Activated CD4-positive, alpha-beta T cell treated with anti-CD3 and anti-CD28 coated beads for 48 hours (primary cell): ENCODE data around the gene EIF2AK3.

Source experiments
- DNase-seq: peaks from one replicate; pipeline ENCODE4 v3.0.0-alpha.2; 2020

Gene EIF2AK3

DNA sequence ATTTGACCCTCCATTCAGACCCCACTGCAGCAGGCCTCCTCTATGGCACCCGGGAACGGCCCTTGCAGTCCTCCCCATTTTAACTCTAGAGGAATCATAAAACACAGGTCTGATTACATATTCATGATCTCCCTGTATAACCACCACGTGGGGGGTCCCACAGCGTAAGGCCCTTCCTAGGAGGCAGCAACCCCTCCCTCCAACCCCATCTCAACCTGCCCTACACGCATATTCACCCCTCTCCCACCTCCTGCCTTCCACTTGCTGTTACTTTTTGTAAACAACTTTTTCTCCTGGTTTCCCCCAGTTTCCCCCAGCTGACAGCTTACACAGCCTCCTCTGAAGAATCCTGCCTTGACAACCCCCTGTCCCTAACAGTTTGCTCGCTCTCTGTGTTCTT is 89.6 kb downstream of the EIF2AK3 start:
- DNase-seq: no peak

DNA sequence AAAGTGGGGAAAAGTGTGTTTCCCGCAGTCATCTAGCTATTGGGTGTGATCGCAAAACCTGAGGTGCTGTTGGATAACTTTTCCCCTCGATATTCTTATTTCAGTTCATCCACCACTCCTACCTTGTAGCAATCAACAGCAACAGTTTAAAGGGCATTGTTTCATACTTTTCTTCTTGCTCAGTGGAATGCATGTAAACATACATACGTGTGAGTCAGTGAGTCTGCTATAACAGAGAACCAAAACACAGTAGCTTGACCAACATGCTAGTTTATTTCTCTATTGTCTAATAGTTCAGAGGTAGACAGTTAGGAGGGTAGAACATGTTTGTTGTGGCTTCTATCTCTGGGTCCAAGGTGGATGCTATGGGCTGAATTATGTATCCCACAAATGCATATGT is 97.2 kb downstream of the EIF2AK3 start:
- no peak for DNase-seq

DNA sequence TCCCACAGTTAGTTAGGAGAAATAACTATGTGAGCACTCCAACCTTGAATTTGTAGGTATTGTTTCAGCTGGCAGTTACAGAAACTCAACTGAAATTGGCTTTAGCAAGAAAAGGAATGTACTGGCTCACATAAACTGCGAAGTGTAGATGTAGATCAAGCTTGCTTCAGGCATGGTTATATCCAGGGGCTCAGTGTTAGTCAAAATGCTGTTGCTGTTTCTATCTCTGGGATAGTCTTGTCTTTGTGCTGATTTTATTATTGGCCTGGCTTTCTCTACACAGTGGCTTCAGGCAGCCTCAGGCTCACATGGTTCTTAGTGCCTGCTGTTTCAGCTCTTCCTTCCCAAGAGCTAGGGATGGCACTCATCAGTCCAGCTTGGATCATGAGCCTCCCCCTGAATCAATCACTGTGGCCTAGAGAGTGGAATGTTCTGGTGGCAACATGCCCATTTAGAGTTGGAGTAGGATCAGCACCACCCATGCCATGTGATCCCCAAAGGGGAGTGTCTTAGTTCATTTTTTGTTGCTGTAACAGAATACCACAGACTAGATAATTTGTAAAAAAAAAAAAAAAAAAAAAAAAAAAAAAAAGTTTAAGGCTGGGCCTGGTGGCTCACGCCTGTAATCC is 105.7 kb downstream of the EIF2AK3 start:
- no peak for DNase-seq

DNA sequence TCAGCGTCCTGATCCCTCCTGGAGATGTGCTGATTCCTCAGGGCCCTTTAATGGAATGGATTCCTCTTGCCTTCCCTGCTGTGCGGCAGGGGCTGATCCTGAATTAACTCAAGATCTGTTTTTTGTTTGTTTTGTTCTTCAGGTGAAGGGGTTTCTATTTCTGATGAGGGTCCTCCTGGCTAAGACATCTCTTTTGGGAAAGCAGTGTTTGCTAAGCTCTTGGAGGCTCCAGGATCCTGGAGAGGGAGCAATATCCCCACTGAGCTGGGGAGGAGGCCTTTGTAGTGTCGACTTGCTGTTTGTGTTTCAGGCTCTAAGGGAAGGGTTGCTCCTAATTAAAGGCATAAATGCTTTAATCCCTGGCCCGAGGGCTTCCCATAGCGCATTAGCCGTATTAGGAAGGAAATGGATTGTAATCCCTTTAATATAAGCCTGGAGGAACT is 109.5 kb downstream of the EIF2AK3 start:
- no peak for DNase-seq
